Thoracic aorta (tissue), 2 donors: ENCODE measurements around the gene RDH5. TPM values are rescaled to one million over a fixed set of nuclear protein-coding genes. Genes with fewer than 3 reads are reported as not detected.

ENCODE experiments used
- ATAC-seq: fragments of 150-250 bp; one replicate; pipeline ENCODE4 v1.8.0; 2017; ENCODE audit warnings: low read depth; ENCODE audit not compliant: insufficient number of reproducible peaks, low FRiP score
- DNase-seq: peaks from one replicate; pipeline ENCODE4 v3.0.0-alpha.2; 2020; ENCODE audit warnings: low spot score
- H3K27ac ChIP-seq, 2 donors: fragments of 200-600 bp; sonication (generic); 1 replicate in 1 of 2; 2 replicates in 1 of 2; pipeline ENCODE4 v1.5.1; 2016; ENCODE audit warnings: mild to moderate bottlenecking in 2 of 2, moderate library complexity in 2 of 2
- H3K27me3 ChIP-seq: fragments of 200-600 bp; sonication (generic); replicated peaks from 2 replicates; pipeline ENCODE4 v1.6.0; 2016; ENCODE audit warnings: mild to moderate bottlenecking; ENCODE audit not compliant: insufficient read depth
- H3K36me3 ChIP-seq: fragments of 200-600 bp; sonication (generic); one replicate; pipeline ENCODE4 v1.5.1; 2016
- H3K4me1 ChIP-seq, 2 donors: fragments of 200-600 bp; sonication (generic); 1 replicate in 1 of 2; 2 replicates in 1 of 2; pipeline versions ENCODE4 v1.5.1 to v1.6.0; 2016; ENCODE audit warnings: low read depth in 2 of 2, mild to moderate bottlenecking in 1 of 2; ENCODE audit not compliant: control insufficient read depth in 1 of 2
- H3K4me3 ChIP-seq: fragments of 200-600 bp; sonication (generic); 2 replicates; pipeline ENCODE4 v1.5.1; 2016; ENCODE audit warnings: mild to moderate bottlenecking
- H3K9me3 ChIP-seq: fragments of 200-600 bp; sonication (generic); 2 replicates; pipeline ENCODE4 v1.5.1; 2016
- CTCF ChIP-seq: fragments of 200-600 bp; sonication (generic); IDR thresholded peaks from one replicate; pipeline ENCODE4 v1.5.1; 2019; ENCODE audit warnings: antibody characterized with exemption
- total RNA-seq, 2 donors: library from RNA; depleted of rRNA; stranded (reverse); fragments of >200 nt; gene quantifications; one replicate each; pipeline versions ENCODE4 v1.1.0 to v1.2.3, GENCODE V29; 2016

Gene RDH5
- total RNA-seq, 2 donors from 2014 or later = 24.4 to 29.5 TPM

GRCh38 chr12:55736076-55736475 is 15.9 kb downstream of the RDH5 start:
- no peak for TF ChIP-seq CTCF
- H3K27me3 ChIP-seq = no peaks in the 10 kb centered on the region
- no peaks in the 10 kb centered on the region for H3K36me3 ChIP-seq
- no peak for DNase-seq
- no peaks in the 10 kb centered on the region for H3K9me3 ChIP-seq
- no peak overlapping the region for H3K27ac ChIP-seq
- ATAC-seq = no peak
- H3K4me1 ChIP-seq = peaks cover 5 to 11% of the 10 kb centered on the region in 2 donors
- no peak overlapping the region for H3K4me3 ChIP-seq

DNA sequence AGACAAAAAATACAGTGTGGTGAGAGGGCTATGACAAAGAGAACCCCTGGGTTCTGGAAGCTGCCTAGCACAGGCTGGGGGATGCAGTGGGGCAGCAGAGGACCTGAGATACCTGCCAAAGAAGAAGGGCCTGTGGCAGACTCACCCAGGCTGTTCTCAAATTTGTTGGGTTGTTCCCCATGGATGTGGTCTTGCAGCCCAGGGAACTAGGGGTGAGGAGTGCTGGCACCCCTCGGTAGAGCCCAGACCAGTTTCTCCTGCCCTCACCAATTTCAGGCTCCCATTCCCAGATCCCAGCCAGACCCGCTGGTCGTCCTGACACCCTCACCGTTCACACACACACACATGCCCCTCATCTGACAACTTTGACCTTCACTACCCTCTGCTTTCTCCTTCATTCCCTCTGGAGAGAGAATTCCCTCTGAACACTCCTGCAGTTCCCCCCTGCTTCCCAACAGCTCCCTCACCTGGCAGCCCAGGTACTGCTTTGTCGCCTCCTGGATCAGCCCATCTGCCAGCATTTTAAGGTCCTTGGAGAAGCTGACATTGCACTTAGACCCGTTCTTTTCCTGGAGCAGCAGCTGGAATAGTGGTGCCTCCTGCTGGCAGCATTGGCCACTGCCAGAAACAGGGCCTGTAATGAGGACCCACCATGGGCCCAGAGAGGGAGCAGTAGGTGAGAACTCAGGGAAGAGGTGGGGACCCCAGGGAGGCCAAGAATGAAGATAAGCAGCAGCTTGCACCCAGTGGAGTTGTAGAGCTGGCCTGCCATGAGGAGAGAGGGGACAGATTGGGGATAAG is 16.8 kb downstream of the RDH5 start:
- peak; percentile 71 for TF ChIP-seq CTCF
- Histone ChIP-seq H3K4me3 (no peak overlapping the region), H3K27ac (peak overlapping the region in 1 of 2 donors; percentile 2), H3K4me1 (peaks cover 5 to 11% of the 10 kb centered on the region in 2 donors), H3K9me3 (no peaks in the 10 kb centered on the region), H3K36me3 (no peaks in the 10 kb centered on the region), H3K27me3 (no peaks in the 10 kb centered on the region)
- ATAC-seq = no peak
- DNase-seq = no peak

DNA sequence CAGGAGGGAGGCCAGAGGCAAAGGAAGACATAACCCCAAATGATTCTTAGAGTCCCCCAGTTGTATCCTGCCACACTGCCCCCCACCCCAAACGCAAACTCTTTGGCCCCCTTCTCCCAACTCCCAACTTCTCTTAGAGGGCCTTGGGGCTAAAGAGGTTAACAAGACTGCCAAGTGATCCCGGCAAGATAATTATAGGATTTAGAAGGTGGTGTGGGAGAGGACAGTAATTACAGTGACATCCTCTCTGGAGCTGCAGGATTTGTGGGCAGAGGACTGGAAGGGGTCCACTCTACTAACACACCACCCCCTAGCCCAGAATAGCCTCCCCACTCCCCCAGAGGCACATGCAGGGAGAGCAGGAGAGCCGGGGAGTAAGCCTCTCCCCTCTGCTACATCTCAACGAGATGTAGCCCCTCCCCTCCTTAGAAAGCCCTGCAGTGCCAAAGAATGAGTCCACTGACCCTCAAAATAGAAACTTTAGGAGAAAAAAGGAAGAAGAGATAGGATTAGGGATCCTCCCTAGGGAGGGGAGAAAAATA is 17.5 kb downstream of the RDH5 start:
- no peak for ATAC-seq
- Histone ChIP-seq H3K4me1 (peaks cover 5 to 14% of the 10 kb centered on the region in 2 donors), H3K27ac (peak overlapping the region; percentile 68 to 71), H3K36me3 (no peaks in the 10 kb centered on the region), H3K9me3 (no peaks in the 10 kb centered on the region), H3K4me3 (peak overlapping the region; percentile 86), H3K27me3 (no peaks in the 10 kb centered on the region)
- no peak for DNase-seq
- TF ChIP-seq CTCF = no peak

DNA sequence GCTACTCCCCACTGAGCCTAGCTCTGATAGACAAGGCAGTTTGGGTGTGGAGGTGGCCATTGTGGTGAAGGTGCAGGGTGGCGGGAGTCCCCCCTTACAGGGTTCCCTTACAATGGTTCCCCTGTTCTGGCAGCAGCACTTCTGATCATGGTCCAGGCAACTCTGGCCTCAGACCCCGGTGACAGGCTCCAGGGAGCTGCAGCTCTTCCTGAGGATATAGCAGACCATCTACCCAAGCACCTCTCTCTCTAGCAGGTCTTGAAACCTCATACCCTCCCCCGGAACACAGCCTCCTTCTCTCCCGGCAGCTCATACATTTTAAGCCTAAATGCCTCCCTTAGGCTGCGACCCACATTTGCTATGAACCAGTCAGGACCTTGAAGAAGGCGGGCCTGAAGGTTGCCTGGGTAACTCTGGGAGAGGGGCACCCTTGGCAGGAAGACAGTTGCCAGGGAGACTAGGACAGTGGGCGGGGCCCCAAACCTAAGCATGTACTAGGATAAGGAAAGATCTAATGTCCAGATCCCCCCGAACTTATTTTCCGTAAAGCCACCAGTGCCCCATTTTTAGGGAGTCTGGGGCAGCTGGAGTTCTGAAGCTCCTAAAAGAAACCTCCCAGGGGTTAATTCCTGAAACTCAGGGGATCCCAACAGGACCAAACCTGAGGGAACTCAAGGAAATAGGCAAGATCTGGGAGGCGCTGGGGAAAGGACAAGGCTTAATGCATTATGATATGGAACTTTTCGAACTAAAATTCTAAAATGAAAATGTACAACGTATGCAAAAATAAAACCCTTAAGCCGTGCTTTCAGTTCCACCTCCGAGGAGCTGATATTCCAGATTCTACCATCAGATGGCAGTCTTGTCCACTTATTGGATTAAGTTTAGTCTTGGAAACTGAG is 18.2 kb downstream of the RDH5 start:
- Histone ChIP-seq H3K4me1 (peaks cover 5 to 15% of the 10 kb centered on the region in 2 donors), H3K27me3 (no peaks in the 10 kb centered on the region), H3K36me3 (no peaks in the 10 kb centered on the region), H3K9me3 (no peaks in the 10 kb centered on the region), H3K27ac (peak overlapping the region; percentile 68 to 71), H3K4me3 (peak overlapping the region; percentile 86)
- peak; percentile 88 for TF ChIP-seq CTCF
- peak; percentile 62 for ATAC-seq
- no peak for DNase-seq

DNA sequence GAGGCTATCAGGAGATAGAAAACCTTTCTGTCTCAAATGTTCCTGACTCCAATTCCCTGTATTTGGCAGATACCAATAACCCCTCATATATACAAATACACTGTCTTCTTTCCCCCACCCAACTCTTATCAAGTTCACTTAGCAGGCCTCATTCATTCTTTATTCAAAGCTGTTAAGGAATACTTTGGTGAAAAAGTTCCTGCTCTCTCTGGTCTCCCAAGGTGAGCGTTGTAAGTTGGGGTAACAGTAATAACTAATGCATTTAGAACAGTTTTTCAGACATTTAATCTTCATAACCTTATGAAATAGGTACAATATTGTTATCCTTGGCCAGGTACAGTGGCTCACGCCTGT is 18.8 kb downstream of the RDH5 start:
- Histone ChIP-seq H3K27ac (peak overlapping the region in 1 of 2 donors; percentile 71), H3K27me3 (no peaks in the 10 kb centered on the region), H3K9me3 (no peaks in the 10 kb centered on the region), H3K4me3 (peak overlapping the region; percentile 86), H3K4me1 (peaks cover 6 to 20% of the 10 kb centered on the region in 2 donors), H3K36me3 (no peaks in the 10 kb centered on the region)
- TF ChIP-seq CTCF = no peak
- no peak for ATAC-seq
- DNase-seq = no peak
